Measurements from ENCODE around the gene INPP5A. TPM values are rescaled to one million over a fixed set of nuclear protein-coding genes. Genes with fewer than 3 reads are reported as not detected.
A peak's percentile ranks its signal among the peaks of the same experiment; 100 is the strongest.

INPP5A gene
- total RNA-seq, 1 donor from 2014 or later, result 14.3 TPM

GRCh38 chr10:132614431-132615340 is 77.1 kb downstream of the INPP5A start:
- ATAC-seq, result no peak

GRCh38 chr10:132615341-132616169 is 78.0 kb downstream of the INPP5A start:
- no peak for ATAC-seq

DNA sequence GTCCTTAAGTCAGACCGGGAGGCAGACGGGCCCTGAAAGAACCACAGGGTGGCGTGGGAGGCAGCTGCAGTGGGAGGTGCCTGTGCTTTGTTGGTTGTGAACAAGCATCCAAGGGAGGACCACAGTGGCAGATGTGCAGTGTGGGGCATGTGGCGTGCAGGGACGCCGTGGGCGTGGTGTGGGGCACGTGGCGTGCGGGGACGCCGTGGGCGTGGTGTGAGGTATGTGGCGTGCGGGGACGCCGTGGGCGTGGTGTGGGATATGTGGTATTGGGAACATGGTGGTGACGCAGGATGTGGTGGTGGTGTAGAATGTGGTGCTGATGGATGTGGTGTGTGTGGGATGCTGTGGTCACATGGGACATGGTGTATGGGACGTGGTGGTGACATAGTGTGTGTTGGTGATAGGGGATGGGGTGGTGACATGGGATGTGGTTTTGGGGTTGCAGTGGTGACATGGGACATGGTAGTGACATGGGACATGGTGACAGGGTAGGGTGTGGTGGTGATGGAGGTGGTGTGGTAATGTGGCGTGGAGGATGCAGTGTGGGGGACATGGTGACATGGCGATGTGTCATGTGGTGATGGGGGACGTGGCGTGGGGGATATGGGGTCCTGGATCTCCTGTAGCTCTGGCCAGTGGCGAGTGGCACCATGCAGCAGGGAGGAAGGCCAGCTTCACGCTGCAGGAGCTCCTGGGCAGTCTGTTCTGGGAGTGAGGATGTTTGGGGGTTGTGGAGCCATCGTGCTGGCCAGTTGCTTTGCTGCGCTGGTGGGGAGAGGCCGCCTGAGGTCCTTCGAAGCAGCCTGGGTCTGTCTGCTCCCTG is 78.8 kb downstream of the INPP5A start:
- no peak for ATAC-seq

DNA sequence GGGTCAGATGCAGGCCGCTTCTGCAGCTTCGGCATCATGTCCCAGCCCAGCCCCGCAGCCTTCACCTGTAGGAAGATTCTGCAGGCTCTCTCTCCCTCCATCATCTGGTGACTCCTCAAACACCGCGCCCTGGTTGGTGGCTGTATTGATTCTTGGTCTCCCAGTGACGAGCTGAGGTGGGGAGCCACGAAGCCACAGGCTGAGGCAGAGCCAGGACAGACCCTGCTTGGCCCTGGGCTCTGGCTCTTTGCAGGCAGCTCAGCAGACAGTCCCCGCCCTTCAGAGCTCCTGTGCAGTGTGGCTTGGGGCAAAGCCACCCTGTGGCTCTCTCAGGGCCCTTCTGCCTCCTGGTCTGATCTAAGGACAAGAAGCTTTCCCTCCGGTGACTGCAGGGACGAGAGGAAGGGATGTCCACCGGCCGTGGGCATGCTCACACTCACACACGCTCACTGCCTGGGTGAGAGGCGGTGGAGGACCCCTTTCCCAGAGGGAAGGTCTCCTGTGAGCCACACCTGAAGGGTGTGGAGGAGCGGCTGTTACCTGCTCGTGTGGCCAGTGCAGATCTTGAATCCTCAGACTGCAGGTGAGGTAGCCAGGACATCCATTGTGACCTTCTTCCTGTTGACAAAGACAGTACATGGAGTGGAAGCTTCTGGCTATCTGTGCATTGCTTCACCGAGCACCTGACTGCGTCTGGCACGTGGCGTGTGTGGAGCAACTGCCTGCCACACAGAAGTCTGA is 79.6 kb downstream of the INPP5A start:
- no peak for ATAC-seq

DNA sequence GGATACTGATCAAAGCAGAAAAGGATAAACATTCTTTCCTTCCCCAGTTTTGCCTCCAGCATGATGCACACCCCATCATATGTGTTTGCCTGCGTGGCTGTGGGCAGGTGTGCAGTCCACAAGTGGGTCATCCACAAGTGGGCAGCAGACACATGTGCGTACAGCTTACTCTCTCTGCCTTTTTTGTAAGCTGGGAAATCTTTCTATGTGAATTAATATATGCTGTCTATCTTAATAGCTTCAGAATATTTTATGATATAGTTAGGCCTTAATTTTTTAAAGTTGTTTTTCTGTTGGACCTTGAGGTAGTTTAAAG is 80.1 kb downstream of the INPP5A start:
- ATAC-seq, result no peak

DNA sequence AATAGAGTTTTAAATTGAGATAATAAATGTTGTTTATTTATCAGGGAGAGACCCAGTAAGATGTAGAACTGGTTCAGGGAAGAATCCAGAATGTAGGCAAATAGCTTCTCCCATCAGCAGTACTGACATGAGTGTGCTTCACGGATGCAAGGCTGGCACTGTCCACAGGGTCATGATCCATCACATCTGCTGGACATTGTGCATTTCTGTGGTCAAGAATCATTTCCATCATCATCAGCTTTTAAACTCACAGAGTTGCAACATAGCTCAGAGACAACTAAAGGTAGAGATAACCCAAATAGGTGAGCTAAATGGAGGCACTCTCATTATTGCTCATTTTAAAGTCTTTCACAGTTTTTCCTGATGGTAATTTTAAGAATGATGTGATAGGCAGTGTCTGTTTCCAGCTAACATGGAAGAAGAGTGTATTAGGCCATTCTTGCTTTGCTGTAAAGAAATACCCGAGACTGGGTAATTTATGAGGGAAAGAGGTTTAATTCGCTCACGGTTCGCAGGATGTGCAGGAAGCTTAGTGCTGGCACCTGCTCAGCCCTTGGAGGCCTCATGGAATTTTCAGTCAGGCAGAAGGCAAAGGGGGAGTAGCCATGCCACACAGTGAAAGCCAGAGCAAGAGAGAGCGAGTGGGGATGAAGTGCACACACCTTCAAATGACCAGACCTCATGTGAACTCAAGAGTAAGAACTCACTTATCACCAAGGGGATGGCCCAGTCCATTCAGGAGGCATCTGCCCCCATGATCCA is 80.8 kb downstream of the INPP5A start:
- no peak for ATAC-seq

DNA sequence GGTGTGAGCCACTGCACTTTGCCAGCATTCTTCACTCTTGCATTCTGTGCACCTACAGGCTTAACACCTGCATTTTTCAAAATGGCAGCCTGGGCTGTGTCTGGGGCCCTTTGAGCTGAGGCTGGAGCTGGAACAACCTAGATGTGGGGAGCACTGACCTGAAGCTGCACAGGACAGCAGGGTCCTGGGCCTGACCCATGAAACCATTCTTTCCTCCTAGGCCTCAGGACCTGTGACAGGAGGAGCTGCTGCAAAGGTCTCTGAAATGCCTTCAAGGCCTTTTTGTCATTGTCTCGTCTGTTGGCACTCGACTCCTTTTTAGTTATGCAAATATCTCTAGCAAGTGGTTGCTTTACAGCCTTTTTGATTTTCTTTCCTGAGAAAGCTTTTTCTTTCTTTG is 82.3 kb downstream of the INPP5A start:
- ATAC-seq, result peak; percentile 42

DNA sequence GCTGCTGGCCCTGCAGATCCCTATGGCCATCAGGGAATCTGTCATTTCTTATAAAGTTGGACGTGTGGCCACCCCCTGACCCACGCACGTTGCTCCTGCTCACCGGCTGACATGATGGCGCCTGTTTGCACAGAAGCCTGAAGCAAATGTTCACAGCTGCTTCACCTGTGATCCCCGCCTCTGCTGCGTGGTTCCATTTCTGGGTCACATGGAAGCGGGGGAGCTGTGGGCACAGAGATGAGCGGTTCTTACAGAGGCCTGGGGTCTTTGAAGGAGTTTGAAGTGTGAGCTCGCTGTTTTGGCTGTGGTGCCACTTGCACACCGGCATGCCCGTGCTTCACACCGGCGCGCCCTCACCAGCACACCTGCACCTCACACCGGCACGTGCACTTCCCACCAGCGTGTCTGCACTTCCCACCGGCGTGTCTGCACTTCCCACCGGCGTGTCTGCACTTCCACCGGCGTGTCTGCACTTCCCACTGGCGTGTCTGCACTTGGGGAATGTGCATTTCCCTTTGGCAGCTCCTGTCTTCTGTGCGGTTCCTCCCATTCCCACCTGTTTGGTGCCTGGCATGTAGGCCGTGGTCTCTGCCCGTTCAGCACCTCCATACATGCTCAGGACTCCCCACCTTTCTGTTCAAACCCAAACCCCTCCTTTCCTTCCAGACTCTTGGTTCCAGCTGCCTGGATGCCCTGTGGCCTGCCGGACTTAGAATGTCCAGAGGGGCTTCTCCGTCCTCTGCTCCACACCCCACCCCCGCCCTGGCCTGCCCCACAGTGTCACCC is 86.7 kb downstream of the INPP5A start:
- ATAC-seq, result no peak

- ATAC-seq, result no peak
Observed at GRCh38 chr10:132624847-132625471, 87.4 kb downstream of the INPP5A start.

DNA sequence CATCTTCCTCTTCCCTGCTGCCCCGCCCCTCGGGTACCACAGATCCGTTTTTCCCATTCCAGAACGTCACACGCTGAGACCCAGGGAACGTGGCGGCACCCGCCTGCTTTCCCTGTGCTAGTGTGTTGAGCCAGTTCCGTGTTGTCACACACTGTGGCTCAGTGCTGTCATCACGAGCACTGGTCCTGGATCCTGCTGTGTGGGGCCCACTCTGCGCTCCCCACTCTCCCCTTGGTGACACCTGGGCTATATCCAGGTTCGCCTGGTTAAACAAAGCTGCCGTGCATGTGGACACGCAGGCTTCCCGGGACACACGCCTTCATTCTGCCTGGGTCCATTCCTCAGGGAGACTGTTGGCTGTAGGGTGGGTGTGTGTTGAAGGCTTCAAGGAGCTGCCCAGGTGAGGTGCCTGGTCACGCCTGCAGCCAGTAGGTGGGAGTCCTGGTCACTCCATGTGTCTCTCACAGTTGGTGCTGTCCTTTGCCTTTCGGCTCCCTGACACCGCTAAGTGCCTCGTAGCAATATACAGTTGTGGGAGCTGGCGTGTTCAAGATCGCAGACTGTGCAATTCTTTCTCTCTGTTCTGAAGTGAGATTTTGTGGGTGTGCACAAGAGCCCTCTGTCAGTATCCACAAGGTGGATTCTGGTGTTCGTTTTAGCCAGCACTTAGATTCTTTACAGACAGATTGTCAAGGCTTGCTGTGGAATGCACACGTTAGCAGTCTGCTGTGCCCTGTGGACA is 88.6 kb downstream of the INPP5A start:
- ATAC-seq, result no peak

GRCh38 chr10:132626761-132627665 is 89.4 kb downstream of the INPP5A start:
- no peak for ATAC-seq

- peak; percentile 22 for ATAC-seq
Observed at GRCh38 chr10:132627666-132628531, 90.3 kb downstream of the INPP5A start.

DNA sequence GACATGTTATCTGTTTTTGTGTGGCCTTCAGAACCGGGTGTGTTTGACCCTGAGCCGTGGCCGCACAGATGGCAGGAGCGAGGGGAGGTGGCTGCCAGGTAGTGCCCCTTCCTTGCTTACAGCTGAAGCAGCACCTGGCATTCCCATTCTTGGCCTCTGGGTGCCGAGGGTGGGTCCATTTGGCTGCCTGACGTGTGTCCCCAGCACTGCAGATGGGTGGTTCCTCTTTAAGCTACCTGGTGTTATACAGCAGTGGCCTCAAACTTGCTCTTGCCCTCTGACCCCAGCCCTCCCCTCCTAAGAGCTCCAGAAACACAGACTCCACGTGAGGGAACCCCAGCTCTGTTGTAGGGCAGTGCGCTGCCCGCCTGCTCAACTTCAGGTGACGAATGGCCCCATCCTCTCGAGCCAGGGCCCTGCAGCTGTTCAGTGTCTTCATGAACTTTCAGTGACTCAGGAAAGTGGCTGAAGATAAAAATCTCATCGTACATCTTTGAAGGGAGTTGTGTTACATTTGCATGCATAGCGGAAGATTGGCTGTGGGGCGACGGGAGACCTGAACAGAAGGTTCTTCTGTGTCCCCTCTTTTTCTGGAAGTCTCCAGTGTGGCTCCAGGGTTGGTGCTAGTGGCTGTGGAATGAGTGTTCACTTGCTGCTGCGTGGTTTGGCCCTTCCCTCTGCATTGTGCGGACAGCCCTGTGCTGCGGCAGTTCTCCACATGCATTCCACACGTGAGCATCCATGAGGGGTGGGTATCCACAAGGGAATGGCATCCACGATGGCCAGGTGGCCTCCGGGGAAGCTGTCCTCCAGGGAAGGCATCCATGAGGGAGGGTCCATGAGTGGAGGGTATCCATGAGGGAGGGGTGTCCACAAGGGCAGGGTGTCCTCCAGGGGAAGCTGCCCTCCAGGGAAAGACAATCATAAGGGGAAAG is 91.6 kb downstream of the INPP5A start:
- ATAC-seq, result no peak

GRCh38 chr10:132630156-132630555 is 92.6 kb downstream of the INPP5A start:
- no peak for ATAC-seq

DNA sequence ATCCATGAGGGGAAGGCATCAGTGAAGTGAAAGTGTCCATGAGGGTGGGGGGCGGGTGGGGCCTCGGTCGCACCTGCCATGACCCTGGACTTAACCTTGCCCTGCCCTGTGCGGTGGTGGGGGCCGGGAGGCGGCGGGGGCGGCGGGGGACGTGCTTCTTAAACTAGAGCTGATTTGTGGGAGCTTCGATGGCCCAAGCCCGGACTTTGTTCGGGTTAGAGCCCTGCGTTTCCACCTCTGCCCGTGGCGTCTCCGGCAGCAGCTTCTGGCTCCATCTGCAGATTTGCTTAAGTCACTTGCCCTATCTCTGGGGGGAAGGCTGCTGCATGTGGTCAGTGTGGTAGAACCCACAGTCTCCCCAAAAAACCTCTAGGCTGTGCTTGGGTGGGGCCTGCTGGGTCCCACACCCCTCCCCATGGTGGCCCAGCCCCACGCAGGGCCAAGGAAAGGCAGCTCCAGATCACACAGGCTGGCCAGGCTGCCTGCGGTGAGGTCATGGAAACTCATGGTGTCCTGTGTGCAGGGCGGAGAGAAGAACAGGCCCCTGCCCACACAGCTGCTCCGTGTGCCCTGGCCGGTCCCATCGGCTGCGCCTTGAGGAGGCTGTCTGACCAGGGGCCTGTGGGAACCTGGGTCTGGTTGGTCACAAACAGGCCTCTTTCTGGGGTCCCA is 93.2 kb downstream of the INPP5A start:
- ATAC-seq, result no peak

Data from esophagus mucosa (tissue), 1 donor.